NCI-H460 (cell line): ENCODE measurements around the gene KRTAP20-1. TPM values are rescaled to one million over a fixed set of nuclear protein-coding genes. Genes with fewer than 3 reads are reported as not detected.

ENCODE experiments used
- DNase-seq: peaks from one replicate; pipeline ENCODE4 v3.0.0-alpha.2; 2016; ENCODE audit warnings: low read depth; ENCODE audit errors: extremely low read depth
- polyA plus RNA-seq: library from polyadenylated mRNA; depleted of rRNA; stranded (reverse); fragments of >200 nt; gene quantifications from 2 replicates; pipeline ENCODE4 v1.2.3, GENCODE V29; 2014; cell fraction: nucleus; rRNA removed
- total RNA-seq: library from RNA; depleted of rRNA; stranded (reverse); fragments of >200 nt; shearing (Covaris generic); gene quantifications from 2 replicates; pipeline ENCODE4 v1.2.3, GENCODE V29; 2014; rRNA removed

KRTAP20-1 gene
- total RNA-seq, result not detected in 2 replicates
- not detected in 2 replicates for polyA plus RNA-seq

DNA sequence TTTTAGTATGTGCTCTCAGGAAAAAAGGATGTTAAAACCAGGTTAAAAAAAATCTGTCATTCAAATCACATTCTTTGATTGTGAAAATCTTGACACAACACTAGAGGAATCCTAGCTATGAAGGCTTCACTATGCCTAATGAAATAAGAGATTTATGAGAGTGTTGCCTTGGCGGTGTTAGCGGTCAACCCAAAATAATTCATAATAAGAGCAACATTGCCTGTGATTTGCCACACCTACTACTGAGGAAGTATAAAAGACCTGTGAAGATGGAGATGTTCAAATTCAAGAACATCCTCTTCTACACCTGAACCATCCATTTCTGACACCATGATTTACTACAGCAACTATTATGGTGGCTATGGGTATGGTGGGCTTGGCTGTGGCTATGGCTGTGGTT lies at the start of gene KRTAP20-1:
Gene KRTAP20-1 (plus strand): TSS at position 301 of the 400 bp plus-strand sequence. CDS start 30 bp downstream, at position 331.
- DNase-seq, result no peak

DNA sequence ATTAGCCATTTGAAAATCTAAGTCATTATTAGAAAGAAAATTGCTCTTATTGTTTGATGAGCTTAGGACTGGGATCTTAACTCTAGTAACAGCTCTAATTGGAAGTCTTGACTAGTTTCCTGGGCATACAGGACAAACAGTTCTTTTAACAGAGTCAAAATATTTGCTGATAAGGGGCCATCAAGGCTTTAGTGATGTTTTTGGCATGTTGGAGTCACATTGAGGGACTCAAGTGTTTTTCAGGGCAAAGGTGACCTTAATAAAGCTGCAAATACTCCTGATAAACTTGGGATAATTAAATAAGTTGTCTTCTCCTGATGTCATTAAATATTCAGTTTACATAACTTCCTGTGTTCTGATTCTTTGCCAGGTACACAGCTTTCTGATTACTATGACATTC lies 48.6 kb upstream of the KRTAP20-1 start:
- no peak for DNase-seq

- DNase-seq, result no peak
These were observed 38.5 kb upstream of the KRTAP20-1 start for GRCh38 chr21:30577766-30578165.

DNA sequence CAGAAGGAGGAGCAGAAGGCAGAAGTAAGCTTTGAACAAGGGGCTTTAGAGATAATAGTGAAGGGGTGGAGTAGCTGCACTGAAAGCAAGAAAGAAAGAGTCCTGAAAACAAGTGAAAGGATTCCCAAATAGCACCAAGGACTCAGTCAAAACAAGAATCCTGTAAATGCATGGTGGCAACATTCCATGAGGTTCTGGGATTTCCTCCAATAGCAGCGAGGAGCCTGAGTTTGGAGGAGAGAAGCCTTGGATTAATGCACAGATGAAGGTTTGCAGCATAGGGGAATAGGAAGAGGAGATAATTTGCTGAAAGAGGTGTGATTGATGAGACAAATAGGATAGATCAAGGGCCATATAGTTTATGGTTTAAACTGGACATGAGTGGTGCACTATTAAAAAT lies 36.9 kb upstream of the KRTAP20-1 start:
- DNase-seq, result no peak

DNA sequence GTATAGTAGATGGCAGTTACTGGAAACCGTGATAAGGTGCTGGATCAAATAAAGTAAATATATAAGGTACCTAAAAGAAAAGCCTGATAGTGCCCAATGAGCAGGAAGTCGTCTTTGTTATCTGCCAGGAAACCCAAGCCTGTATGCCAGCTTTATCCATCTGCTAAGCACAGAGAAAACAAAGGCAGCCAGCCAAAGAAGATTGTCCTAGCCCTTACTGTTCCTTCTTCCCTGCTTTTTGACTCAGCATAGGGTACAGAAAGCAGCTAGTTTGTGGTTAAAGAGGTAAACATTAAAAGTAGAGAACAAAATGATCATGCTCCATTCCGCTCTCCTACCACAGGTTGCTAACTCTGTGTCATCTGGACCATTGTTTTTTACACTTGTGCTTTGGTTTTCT lies 36.1 kb upstream of the KRTAP20-1 start:
- DNase-seq, result no peak

- DNase-seq, result no peak
These were observed 33.4 kb upstream of the KRTAP20-1 start for GRCh38 chr21:30582870-30583269.

DNA sequence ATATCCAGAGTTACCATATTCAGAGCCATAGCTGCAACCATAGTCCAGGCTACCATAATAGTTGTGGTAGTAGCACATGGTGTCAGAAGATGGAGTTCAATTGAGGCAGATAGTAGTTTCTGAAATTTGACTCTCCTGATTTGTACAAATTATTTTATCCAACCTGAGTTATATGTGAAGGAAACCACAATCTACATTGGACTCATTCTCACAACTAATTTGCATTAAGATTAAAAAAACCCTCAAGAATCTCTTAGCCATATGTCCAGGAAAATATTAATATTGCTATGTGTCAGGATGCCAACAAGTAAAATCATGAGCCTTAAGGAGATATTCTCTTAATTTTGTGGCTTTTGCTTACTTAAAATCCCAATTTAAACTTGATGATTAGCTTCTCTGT lies 25.9 kb upstream of the KRTAP20-1 start, which contains the start of gene KRTAP22-2:
Gene KRTAP22-2 (minus strand): TSS at position 101 of the 400 bp plus-strand sequence.
- DNase-seq, result no peak

DNA sequence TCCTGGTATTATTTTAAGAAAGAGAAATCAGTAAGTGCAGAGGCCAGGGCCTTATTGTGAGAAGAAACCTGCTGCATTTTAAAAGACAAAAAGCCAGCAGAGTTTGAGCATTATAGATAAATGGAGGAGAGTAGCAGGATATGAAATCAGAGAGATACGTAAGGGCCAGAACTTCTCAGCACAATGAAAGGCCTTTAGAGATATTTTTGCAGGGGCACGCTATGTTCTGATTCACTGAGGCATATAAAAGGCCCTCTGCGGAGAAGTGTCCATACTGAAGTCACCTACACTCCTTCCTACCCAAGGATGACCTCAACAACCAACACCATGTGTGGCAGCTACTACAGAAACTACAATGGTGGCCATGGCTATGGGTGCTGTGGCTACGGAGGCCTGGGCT lies 24.1 kb upstream of the KRTAP20-1 start, which contains the start of gene KRTAP6-3:
Gene KRTAP6-3 (plus strand): TSS at position 301 of the 400 bp plus-strand sequence. CDS start 6 bp downstream, at position 307.
- DNase-seq, result no peak

- DNase-seq, result no peak
These were observed 17.4 kb upstream of the KRTAP20-1 start, which contains the start of gene KRTAP6-2 for GRCh38 chr21:30598802-30599201. KRTAP6-2 (minus strand) TSS chr21:30598902; CDS start chr21:30598874, 28 bp downstream.

- DNase-seq, result no peak
These were observed 15.4 kb upstream of the KRTAP20-1 start, which contains the start of gene KRTAP22-1 for GRCh38 chr21:30600787-30601186. KRTAP22-1 (plus strand) TSS chr21:30601087.

- no peak for DNase-seq
These were observed 10.3 kb upstream of the KRTAP20-1 start for GRCh38 chr21:30605968-30606367.

DNA sequence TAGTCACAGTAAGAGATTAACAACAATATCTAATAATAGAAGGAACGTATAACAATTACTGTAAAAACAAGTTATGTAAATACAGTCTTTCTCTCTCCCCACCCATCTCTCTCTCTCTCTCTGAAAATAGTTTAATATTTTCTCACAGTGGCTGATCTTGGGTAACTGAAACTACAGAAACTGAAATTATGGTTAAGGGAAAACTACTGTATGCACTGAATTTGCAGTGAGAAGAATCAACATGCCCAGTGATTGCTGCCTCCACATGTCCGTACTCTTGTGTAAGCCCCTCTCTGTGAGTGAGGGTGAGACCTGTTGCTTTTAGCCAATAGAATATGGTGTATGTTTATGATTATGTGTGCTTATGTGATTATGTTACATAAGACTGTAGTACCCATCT lies 4.1 kb upstream of the KRTAP20-1 start:
- no peak for DNase-seq

DNA sequence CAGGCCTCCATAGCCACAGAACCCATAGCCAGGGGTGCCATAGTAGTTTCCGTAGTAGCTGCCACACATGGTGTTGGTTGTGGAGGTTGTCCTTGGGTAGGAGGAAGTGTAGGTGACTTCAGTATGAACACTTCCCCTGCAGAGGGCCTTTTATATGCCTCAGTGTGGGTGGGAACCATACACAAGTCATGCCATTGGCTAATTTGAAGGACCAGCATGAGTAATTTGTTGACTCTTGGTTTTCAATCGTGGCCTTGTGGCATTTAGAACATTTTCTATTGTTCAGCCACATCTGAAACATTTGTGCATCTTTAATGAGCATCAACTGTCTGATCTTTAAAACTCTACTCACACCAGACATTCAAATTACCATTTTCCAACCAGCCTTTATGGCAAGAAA lies 2.4 kb upstream of the KRTAP20-1 start, which contains the start of gene KRTAP6-1:
Gene KRTAP6-1 (minus strand): TSS at position 95 of the 400 bp plus-strand sequence. CDS start 26 bp downstream, at position 69.
- DNase-seq, result no peak

DNA sequence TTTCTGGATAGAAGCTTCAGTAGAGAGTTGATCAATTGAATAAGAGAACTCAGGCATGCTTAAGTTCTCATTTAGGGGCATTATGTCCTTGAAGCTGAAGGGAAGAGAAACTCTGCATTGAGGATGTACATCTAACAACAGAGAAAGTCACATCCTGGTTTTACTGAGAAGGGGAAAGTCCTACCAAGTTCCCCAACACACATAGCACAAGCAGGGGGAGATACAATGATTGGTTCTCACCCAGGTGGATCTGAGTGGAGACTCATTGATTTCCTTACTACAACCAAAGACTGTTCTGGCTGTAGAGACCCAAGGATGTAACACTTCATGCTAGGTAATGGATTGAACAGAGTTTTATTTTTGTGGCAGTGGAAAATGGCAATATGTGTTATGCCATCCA lies 1.0 kb upstream of the KRTAP20-1 start:
- DNase-seq, result no peak

DNA sequence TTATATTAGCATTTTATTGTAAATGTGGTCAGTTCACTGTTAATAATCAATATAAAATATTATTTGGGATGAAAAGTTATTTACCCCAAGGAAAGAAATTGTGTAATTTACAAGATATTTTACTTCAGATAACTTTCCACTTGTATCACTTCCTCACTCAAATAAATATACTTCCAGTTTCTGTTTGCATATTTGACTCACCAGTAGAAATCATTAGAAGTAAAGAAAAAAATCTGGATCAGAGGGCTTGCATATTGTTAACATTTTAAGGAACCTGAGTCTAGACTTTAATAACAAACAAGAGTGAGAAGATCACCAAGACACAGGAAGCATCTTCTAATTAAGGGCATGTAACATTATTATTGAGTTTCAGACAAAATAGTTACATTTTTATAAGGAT lies 3.9 kb downstream of the KRTAP20-1 start:
- no peak for DNase-seq

DNA sequence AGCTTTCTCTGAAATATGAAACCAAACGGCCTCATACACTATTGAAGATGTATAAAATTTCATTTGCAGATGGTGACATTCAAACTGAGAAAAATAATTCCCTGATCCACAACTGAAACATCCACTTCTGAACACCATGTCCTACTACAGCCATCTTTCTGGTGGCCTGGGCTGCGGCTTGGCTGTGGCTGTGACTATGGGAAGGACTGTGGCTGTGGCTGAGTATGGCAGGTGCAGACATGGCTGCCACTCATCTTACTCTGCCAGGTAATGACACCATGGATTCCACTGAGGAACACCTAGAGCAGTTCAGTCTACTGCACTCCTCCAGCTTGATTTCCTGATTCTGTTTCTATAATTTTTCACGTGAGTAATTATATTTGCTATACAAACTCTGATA lies 4.3 kb downstream of the KRTAP20-1 start, which contains the start of gene KRTAP20-4:
Gene KRTAP20-4 (plus strand): TSS at position 106 of the 400 bp plus-strand sequence.
- DNase-seq, result no peak

GRCh38 chr21:30623362-30623761 lies 7.1 kb downstream of the KRTAP20-1 start:
- no peak for DNase-seq

GRCh38 chr21:30625449-30626165 lies 9.4 kb downstream of the KRTAP20-1 start:
- DNase-seq, result no peak

DNA sequence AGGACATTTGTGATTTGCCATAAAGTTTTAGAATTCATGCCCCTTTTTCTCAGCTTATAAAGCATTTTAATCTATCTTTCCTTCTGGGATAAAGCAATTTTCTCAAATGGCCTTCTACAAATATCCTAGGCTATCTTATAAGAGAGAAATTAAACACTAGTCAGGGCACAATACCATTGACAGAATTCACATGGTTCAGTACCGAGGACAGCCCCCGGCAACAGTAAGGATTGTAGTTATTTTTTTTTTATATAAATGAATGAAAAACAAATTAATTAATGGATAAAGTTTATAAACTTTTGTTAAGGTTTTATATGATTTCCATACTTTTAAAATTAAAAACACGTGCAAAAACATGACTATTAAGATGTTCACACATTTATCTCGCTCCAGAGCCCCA lies 11.9 kb downstream of the KRTAP20-1 start:
- no peak for DNase-seq

DNA sequence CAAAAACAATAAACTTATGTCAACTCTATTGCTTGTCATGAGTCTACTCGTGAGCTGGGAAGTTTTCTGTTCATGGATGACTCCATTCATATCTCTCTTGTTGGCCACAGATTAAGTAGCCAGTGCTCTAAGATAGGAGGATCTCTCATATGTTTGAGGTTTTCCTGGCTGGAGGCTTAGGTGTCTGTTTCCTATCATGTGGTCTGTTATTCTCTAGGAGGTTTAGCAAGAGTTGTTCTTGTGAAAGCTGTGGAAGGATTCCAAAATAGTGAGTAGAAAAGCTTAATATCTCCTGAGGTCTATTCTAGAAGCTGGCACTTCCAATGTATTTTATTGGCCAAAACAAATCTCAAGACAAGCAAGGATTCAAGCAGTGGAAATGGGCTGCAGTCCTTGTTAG lies 13.0 kb downstream of the KRTAP20-1 start:
- DNase-seq, result no peak

- no peak for DNase-seq
These were observed 18.7 kb downstream of the KRTAP20-1 start, which contains the start of gene KRTAP20-2 for GRCh38 chr21:30634906-30635305. KRTAP20-2 (plus strand) TSS chr21:30635206; CDS start chr21:30635264, 58 bp downstream.

GRCh38 chr21:30638686-30639085 lies 22.5 kb downstream of the KRTAP20-1 start:
- DNase-seq, result no peak
